Thoracic aorta (tissue), 2 donors: ENCODE data around the gene RBM23. TPM values are rescaled to one million over a fixed set of nuclear protein-coding genes. Genes with fewer than 3 reads are reported as not detected.

ENCODE experiments used
- ATAC-seq: fragments of 150-250 bp; one replicate; pipeline ENCODE4 v1.8.0; 2017; ENCODE audit warnings: low read depth; ENCODE audit not compliant: insufficient number of reproducible peaks, low FRiP score
- DNase-seq: peaks from one replicate; pipeline ENCODE4 v3.0.0-alpha.2; 2020; ENCODE audit warnings: low spot score
- H3K27ac ChIP-seq, 2 donors: fragments of 200-600 bp; sonication (generic); 1 replicate in 1 of 2; 2 replicates in 1 of 2; pipeline ENCODE4 v1.5.1; 2016; ENCODE audit warnings: mild to moderate bottlenecking in 2 of 2, moderate library complexity in 2 of 2
- H3K27me3 ChIP-seq: fragments of 200-600 bp; sonication (generic); replicated peaks from 2 replicates; pipeline ENCODE4 v1.6.0; 2016; ENCODE audit warnings: mild to moderate bottlenecking; ENCODE audit not compliant: insufficient read depth
- H3K36me3 ChIP-seq: fragments of 200-600 bp; sonication (generic); one replicate; pipeline ENCODE4 v1.5.1; 2016
- H3K4me1 ChIP-seq, 2 donors: fragments of 200-600 bp; sonication (generic); 1 replicate in 1 of 2; 2 replicates in 1 of 2; pipeline versions ENCODE4 v1.5.1 to v1.6.0; 2016; ENCODE audit warnings: low read depth in 2 of 2, mild to moderate bottlenecking in 1 of 2; ENCODE audit not compliant: control insufficient read depth in 1 of 2
- H3K4me3 ChIP-seq: fragments of 200-600 bp; sonication (generic); 2 replicates; pipeline ENCODE4 v1.5.1; 2016; ENCODE audit warnings: mild to moderate bottlenecking
- H3K9me3 ChIP-seq: fragments of 200-600 bp; sonication (generic); 2 replicates; pipeline ENCODE4 v1.5.1; 2016
- CTCF ChIP-seq: fragments of 200-600 bp; sonication (generic); IDR thresholded peaks from one replicate; pipeline ENCODE4 v1.5.1; 2019; ENCODE audit warnings: antibody characterized with exemption
- total RNA-seq, 2 donors: library from RNA; depleted of rRNA; stranded (reverse); fragments of >200 nt; gene quantifications; one replicate each; pipeline versions ENCODE4 v1.1.0 to v1.2.3, GENCODE V29; 2016

Gene RBM23
- total RNA-seq, 2 donors from 2014 or later = 75.9 to 731 TPM

DNA sequence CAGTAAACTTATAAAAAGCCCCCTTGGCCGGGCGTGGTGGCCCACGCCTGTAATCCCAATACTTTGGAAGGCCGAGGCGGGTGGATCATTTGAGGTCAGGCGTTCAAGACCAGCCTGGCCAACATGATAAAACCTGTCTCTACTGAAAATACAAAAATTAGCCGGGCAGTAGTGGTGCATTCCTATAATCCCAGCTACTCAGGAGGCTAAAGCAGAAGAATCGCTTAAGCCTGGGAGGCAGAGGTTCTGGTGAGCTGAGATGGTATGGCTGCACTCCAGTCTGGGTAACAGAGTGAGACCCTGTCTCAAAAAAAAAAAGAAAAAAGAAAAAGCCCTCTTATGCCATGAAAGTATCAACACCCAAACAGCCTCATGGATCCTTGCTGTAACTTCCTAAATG, 6.6 kb upstream of the RBM23 start:
- Histone ChIP-seq H3K36me3 (peaks cover 29% of the 10 kb centered on the region), H3K27ac (no peak overlapping the region), H3K9me3 (no peaks in the 10 kb centered on the region), H3K4me1 (peaks cover 11 to 15% of the 10 kb centered on the region in 2 donors), H3K27me3 (no peaks in the 10 kb centered on the region), H3K4me3 (no peak overlapping the region)
- ATAC-seq = no peak
- no peak for TF ChIP-seq CTCF
- DNase-seq = no peak

- H3K27ac ChIP-seq = no peak overlapping the region
- no peak overlapping the region for H3K4me3 ChIP-seq
- no peak for DNase-seq
- H3K9me3 ChIP-seq = no peaks in the 10 kb centered on the region
- no peak for TF ChIP-seq CTCF
- H3K36me3 ChIP-seq = peaks cover 32% of the 10 kb centered on the region
- H3K4me1 ChIP-seq = peaks cover 11 to 14% of the 10 kb centered on the region in 2 donors
- no peak for ATAC-seq
- no peaks in the 10 kb centered on the region for H3K27me3 ChIP-seq
Measured at GRCh38 chr14:22923746-22924145, 4.8 kb upstream of the RBM23 start.

- Histone ChIP-seq H3K27ac (no peak overlapping the region), H3K4me3 (no peak overlapping the region), H3K36me3 (peaks cover 32% of the 10 kb centered on the region), H3K9me3 (no peaks in the 10 kb centered on the region), H3K27me3 (no peaks in the 10 kb centered on the region), H3K4me1 (peaks cover 7 to 8% of the 10 kb centered on the region in 2 donors)
- no peak for TF ChIP-seq CTCF
- no peak for ATAC-seq
- DNase-seq = no peak
Measured at GRCh38 chr14:22922294-22922693, 3.3 kb upstream of the RBM23 start.

- Histone ChIP-seq H3K4me3 (no peak overlapping the region), H3K4me1 (peaks cover 16 to 24% of the 10 kb centered on the region in 2 donors), H3K9me3 (no peaks in the 10 kb centered on the region), H3K36me3 (peaks cover 27% of the 10 kb centered on the region), H3K27ac (no peak overlapping the region), H3K27me3 (no peaks in the 10 kb centered on the region)
- DNase-seq (no peak), ATAC-seq (no peak)
- TF ChIP-seq CTCF = no peak
Measured at GRCh38 chr14:22920697-22921096, 1.7 kb upstream of the RBM23 start.

- peak overlapping the region; percentile 91 for H3K4me3 ChIP-seq
- ATAC-seq = peak; percentile 3
- no peak for DNase-seq
- no peaks in the 10 kb centered on the region for H3K9me3 ChIP-seq
- no peaks in the 10 kb centered on the region for H3K27me3 ChIP-seq
- TF ChIP-seq CTCF = no peak
- peak overlapping the region; percentile 86 to 96 for H3K27ac ChIP-seq
- H3K36me3 ChIP-seq = peaks cover 23% of the 10 kb centered on the region
- peaks cover 16 to 24% of the 10 kb centered on the region in 2 donors for H3K4me1 ChIP-seq
Measured at GRCh38 chr14:22919601-22919921, 612 bp upstream of the RBM23 start.
